Measurements from ENCODE around the gene NEO1. TPM values are rescaled to one million over a fixed set of nuclear protein-coding genes. Genes with fewer than 3 reads are reported as not detected.

The NEO1 gene
- total RNA-seq, 1 donor from 2014 or later, result 37.8 TPM

DNA sequence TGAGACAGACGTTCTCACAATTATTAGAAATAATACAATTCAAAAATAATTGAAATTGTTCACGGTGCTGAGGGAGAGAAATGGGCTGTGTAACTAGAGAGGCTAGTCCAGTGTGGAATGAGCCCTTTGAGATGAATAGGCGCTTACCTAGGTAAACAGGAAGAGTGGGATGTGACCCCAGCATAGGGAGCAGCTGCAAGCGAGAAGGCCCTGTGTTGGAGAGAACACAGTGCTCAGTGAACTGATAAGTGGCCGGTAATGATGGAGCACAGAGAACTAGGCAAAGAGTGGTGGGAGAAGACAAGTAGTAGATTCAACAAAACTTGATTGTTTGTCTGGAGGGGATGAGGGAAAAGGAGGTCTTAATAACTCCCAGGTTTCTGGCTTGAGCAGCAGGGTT, 212.6 kb downstream of the NEO1 start:
- no peaks in the 10 kb centered on the region for H3K9me3 ChIP-seq
- no peak overlapping the region for H3K4me3 ChIP-seq
- ATAC-seq, result no peak
- intact Hi-C loops (cut with DNase I), result no loop called here
- H3K27ac ChIP-seq, result no peak overlapping the region
- peaks cover 51% of the 10 kb centered on the region for H3K36me3 ChIP-seq
- TF ChIP-seq, protein P1, sequence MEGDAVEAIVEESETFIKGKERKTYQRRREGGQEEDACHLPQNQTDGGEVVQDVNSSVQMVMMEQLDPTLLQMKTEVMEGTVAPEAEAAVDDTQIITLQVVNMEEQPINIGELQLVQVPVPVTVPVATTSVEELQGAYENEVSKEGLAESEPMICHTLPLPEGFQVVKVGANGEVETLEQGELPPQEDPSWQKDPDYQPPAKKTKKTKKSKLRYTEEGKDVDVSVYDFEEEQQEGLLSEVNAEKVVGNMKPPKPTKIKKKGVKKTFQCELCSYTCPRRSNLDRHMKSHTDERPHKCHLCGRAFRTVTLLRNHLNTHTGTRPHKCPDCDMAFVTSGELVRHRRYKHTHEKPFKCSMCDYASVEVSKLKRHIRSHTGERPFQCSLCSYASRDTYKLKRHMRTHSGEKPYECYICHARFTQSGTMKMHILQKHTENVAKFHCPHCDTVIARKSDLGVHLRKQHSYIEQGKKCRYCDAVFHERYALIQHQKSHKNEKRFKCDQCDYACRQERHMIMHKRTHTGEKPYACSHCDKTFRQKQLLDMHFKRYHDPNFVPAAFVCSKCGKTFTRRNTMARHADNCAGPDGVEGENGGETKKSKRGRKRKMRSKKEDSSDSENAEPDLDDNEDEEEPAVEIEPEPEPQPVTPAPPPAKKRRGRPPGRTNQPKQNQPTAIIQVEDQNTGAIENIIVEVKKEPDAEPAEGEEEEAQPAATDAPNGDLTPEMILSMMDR (IDR thresholded peaks at IDR 0.05), result no peak
- DNase-seq, result no peak
- no peaks in the 10 kb centered on the region for H3K4me1 ChIP-seq
- no peaks in the 10 kb centered on the region for H3K27me3 ChIP-seq (ENCODE audit: low read depth)

DNA sequence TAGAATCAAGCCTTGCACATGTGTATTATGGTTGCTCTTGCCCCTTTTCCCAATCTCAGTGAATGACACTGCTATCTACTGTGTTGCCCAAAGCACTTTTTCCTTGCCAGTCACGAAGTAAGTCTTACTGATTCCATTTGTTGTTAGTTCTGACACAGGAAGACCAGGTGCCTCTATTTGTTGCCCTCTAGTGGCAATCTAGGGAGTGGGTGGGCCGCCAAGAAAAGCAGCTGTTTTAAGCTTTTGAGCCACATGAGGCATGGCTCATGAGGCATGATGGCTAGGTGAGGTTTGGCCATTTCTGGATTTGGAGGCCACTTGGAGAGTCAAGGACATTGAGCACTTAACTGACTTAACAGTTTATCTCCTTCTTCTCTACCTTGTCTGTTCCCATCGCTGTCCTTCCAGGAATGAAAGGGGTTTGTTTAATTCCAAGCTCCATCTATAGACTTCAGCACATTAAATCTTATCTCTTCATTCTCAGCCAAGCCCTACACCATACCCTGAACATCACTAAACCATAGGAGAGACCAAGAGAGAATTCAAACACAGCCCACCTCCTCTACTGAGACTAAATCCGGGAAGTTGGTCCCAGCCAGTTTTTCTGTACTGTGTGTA, 213.4 kb downstream of the NEO1 start:
- peak; percentile 41 to 44 for ATAC-seq
- H3K36me3 ChIP-seq, result peaks cover 51% of the 10 kb centered on the region
- no peaks in the 10 kb centered on the region for H3K4me1 ChIP-seq
- DNase-seq, result no peak
- H3K27ac ChIP-seq, result no peak overlapping the region
- intact Hi-C loops (cut with DNase I), result no loop called here
- no peak overlapping the region for H3K4me3 ChIP-seq
- TF ChIP-seq, protein P1 (IDR thresholded peaks at IDR 0.05), result peak; percentile 64
- H3K9me3 ChIP-seq, result no peaks in the 10 kb centered on the region
- H3K27me3 ChIP-seq (ENCODE audit: low read depth), result no peaks in the 10 kb centered on the region

DNA sequence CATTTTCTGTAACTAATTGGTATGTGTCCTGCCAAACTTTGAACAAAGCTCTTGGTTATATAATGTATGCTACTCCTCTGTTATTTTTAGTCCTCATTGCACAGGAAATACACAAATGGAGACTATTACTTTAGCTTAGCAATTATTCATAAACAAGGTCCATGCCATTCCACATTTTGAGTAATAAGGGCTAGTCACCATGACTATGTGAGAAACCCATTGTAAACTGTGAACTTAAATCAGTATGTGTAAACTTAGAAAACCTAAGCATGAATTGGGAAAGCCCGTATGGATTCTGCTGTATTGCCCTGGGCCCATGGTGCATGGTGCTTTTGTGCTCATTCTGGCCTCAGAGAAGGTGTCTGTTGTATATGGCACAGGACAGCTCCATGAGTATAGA, 216.2 kb downstream of the NEO1 start:
- Histone ChIP-seq H3K27me3 (ENCODE audit: low read depth) (no peaks in the 10 kb centered on the region), H3K9me3 (no peaks in the 10 kb centered on the region), H3K27ac (no peak overlapping the region), H3K4me1 (no peaks in the 10 kb centered on the region), H3K36me3 (peaks cover 50% of the 10 kb centered on the region), H3K4me3 (no peak overlapping the region)
- ATAC-seq (no peak), DNase-seq (no peak)
- intact Hi-C loops (cut with DNase I), result no loop called here
- TF ChIP-seq, protein P1 (IDR thresholded peaks at IDR 0.05), result no peak

DNA sequence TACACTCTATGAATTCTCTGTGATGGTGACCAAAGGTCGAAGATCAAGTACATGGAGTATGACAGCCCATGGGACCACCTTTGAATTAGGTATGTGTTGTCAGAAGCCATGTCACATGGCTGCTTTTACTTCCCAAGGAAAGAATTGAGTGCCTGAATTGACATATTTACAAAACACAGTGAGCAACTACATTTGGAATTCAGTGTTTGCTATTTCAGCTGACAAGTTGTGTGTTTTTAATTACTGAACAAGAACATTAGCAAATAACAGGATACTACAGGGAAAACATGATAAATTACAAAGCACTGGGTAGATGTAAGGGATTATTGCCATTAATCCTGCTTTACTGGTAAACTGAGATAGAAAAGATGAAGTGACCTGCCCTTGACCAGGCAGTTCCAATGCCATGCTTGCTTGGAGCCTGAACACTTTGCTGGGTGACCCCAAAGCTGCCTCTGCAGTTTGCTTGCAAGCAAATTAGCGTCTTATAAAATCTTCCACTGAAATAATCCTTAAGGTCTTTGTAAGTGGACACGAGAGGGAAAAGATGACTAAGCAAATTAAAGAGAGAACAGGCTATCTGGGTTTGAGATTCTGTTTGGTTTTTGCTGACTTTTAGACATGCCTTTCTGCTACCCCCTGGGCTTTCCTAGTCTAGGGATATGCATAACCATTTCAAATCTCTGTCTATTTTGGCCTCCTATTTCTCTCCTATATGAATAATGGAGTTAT, 218.3 kb downstream of the NEO1 start:
- no peaks in the 10 kb centered on the region for H3K9me3 ChIP-seq
- no peak overlapping the region for H3K4me3 ChIP-seq
- TF ChIP-seq, protein P1 (IDR thresholded peaks at IDR 0.05), result no peak
- H3K27me3 ChIP-seq (ENCODE audit: low read depth), result no peaks in the 10 kb centered on the region
- ATAC-seq (no peak), DNase-seq (no peak)
- H3K27ac ChIP-seq, result no peak overlapping the region
- H3K4me1 ChIP-seq, result no peaks in the 10 kb centered on the region
- intact Hi-C loops (cut with DNase I), result no loop called here
- H3K36me3 ChIP-seq, result peaks cover 50% of the 10 kb centered on the region

DNA sequence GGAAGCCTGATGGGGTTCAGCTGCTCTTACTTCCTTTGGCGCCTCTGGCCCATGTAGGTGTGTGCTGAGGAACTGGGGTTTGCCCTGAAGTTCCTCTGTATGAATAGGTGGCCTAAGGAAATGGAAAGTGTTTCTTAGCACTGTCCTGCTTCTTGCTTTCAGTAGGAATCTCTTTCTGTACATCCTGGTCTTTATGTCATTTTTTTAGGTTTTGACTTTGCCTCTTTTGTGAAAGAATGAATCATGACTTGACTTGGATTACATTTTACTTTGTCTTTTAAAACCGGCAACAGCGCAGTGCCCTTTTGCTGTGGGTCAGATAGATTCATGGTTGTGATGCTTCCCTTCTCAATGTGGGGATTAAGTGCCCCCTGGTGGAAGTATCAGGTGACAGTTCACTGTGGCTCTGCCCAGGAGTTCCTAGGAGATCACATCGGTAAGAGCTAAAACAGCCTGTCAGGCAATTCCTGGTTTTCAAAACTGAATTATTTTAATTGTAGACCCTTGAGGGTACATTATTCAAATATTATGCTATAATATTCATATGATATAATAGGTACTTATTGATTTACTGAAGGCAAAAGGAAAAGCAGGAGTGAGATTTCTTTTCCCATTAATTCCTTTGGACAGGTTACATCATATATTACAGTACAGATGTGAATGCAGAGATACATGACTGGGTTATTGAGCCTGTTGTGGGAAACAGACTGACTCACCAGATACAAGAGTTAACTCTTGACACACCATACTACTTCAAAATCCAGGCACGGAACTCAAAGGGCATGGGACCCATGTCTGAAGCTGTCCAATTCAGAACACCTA, 221.1 kb downstream of the NEO1 start:
- intact Hi-C loops (cut with DNase I), result no loop called here
- ATAC-seq, result peak; percentile 70 to 71
- TF ChIP-seq, protein P1 (IDR thresholded peaks at IDR 0.05), result peak; percentile 78
- H3K27ac ChIP-seq, result no peak overlapping the region
- H3K4me3 ChIP-seq, result no peak overlapping the region
- H3K36me3 ChIP-seq, result peaks cover 47% of the 10 kb centered on the region
- no peak for DNase-seq
- no peaks in the 10 kb centered on the region for H3K27me3 ChIP-seq (ENCODE audit: low read depth)
- H3K9me3 ChIP-seq, result no peaks in the 10 kb centered on the region
- no peaks in the 10 kb centered on the region for H3K4me1 ChIP-seq

Measured in lower lobe of right lung (tissue), 2 donors.